Right atrium auricular region (tissue), 2 donors: ENCODE measurements around the gene SIRT4. TPM values are rescaled to one million over a fixed set of nuclear protein-coding genes. Genes with fewer than 3 reads are reported as not detected.
A peak's percentile ranks its signal among the peaks of the same experiment; 100 is the strongest.
"Not testable (repeated sequence)": the region's sequence is repeated elsewhere in the genome, so short reads cannot be mapped to it uniquely, and the experiment has no call there.

Source experiments
- DNase-seq: peaks from one replicate; pipeline ENCODE4 v3.0.0-alpha.2; 2019; ENCODE audit warnings: low spot score
- H3K27ac ChIP-seq, 2 donors: fragments of 200-600 bp; sonication (generic); 1 replicate in 1 of 2; 2 replicates in 1 of 2; pipeline ENCODE4 v1.5.1; 2016 to 2019
- H3K27me3 ChIP-seq, 2 donors: fragments of 200-600 bp; sonication (generic); one replicate each; pipeline versions ENCODE4 v1.5.1 to v1.6.0; 2017 to 2019
- H3K36me3 ChIP-seq: fragments of 200-600 bp; sonication (generic); one replicate; pipeline ENCODE4 v1.5.1; 2016
- H3K4me1 ChIP-seq, 2 donors: fragments of 200-600 bp; sonication (generic); one replicate each; pipeline versions ENCODE4 v1.5.1 to v1.6.0; 2017 to 2019
- H3K4me3 ChIP-seq, 2 donors: fragments of 200-600 bp; sonication (generic); 1 replicate in 1 of 2; 2 replicates in 1 of 2; pipeline ENCODE4 v1.5.1; 2017 to 2019; ENCODE audit warnings: mild to moderate bottlenecking in 1 of 2, moderate library complexity in 1 of 2
- H3K9me3 ChIP-seq, 2 donors: fragments of 200-600 bp; sonication (generic); one replicate each; pipeline ENCODE4 v1.5.1; 2019
- CTCF ChIP-seq, 2 donors: fragments of 200-600 bp; sonication (generic); IDR thresholded peaks; one replicate each; pipeline ENCODE4 v1.5.1; 2019; ENCODE audit warnings: antibody characterized with exemption in 2 of 2
- total RNA-seq, 2 donors: library from RNA; depleted of rRNA; stranded (reverse); fragments of >200 nt; gene quantifications; one replicate each; pipeline ENCODE4 v1.1.0, GENCODE V29; 2016

SIRT4 gene
- total RNA-seq, 2 donors from 2014 or later = 3.1 to 5.6 TPM

- Histone ChIP-seq H3K9me3 (no peaks in the 10 kb centered on the region), H3K36me3 (no peaks in the 10 kb centered on the region), H3K4me3 (no peak within 1 kb of the TSS), H3K4me1 (no peaks in the 10 kb centered on the region), H3K27ac (no peak within 1 kb of the TSS), H3K27me3 (no peaks in the 10 kb centered on the region)
- TF ChIP-seq CTCF (IDR thresholded peaks at IDR 0.05) = no peak
- DNase-seq = no peak
Observed at GRCh38 chr12:120327593-120327992, 25.5 kb downstream of the SIRT4 start, which contains the start of gene PLA2G1B. TSS of gene PLA2G1B (minus strand) at chr12:120327779. CDS start at chr12:120327753, 26 bp downstream.

- DNase-seq = no peak
- no peak for TF ChIP-seq CTCF (IDR thresholded peaks at IDR 0.05)
- Histone ChIP-seq H3K27ac (no peak overlapping the region), H3K9me3 (no peaks in the 10 kb centered on the region), H3K27me3 (no peaks in the 10 kb centered on the region), H3K4me3 (no peak overlapping the region), H3K36me3 (no peaks in the 10 kb centered on the region), H3K4me1 (no peaks in the 10 kb centered on the region)
Observed at GRCh38 chr12:120328228-120328627, 26.1 kb downstream of the SIRT4 start.

- TF ChIP-seq CTCF (IDR thresholded peaks at IDR 0.05) = no peak
- H3K4me3 ChIP-seq = no peak overlapping the region
- DNase-seq = no peak
- no peak overlapping the region for H3K27ac ChIP-seq
- no peaks in the 10 kb centered on the region for H3K4me1 ChIP-seq
- no peaks in the 10 kb centered on the region for H3K9me3 ChIP-seq
- H3K36me3 ChIP-seq = no peaks in the 10 kb centered on the region
- H3K27me3 ChIP-seq = no peaks in the 10 kb centered on the region
Observed at GRCh38 chr12:120331390-120331789, 29.3 kb downstream of the SIRT4 start.

GRCh38 chr12:120332041-120332440 is 29.9 kb downstream of the SIRT4 start:
- H3K36me3 ChIP-seq = no peaks in the 10 kb centered on the region
- no peak for DNase-seq
- no peaks in the 10 kb centered on the region for H3K4me1 ChIP-seq
- no peak overlapping the region for H3K4me3 ChIP-seq
- TF ChIP-seq CTCF (IDR thresholded peaks at IDR 0.05) = no peak
- H3K27me3 ChIP-seq = no peaks in the 10 kb centered on the region
- no peaks in the 10 kb centered on the region for H3K9me3 ChIP-seq
- H3K27ac ChIP-seq = no peak overlapping the region

GRCh38 chr12:120332523-120332922 is 30.4 kb downstream of the SIRT4 start:
- Histone ChIP-seq H3K4me3 (no peak overlapping the region), H3K36me3 (no peaks in the 10 kb centered on the region), H3K27ac (no peak overlapping the region), H3K9me3 (no peaks in the 10 kb centered on the region), H3K27me3 (no peaks in the 10 kb centered on the region), H3K4me1 (no peaks in the 10 kb centered on the region)
- no peak for TF ChIP-seq CTCF (IDR thresholded peaks at IDR 0.05)
- DNase-seq = no peak

- H3K4me1 ChIP-seq, H3K9me3 ChIP-seq, H3K4me3 ChIP-seq, H3K27me3 ChIP-seq, H3K27ac ChIP-seq, H3K36me3 ChIP-seq: not testable (repeated sequence)
- peak; percentile 43 to 67 for TF ChIP-seq CTCF (IDR thresholded peaks at IDR 0.05)
- peak; percentile 61 for DNase-seq
Observed at GRCh38 chr12:120335447-120335846, 33.3 kb downstream of the SIRT4 start.

GRCh38 chr12:120336392-120336791 is 34.3 kb downstream of the SIRT4 start:
- DNase-seq, H3K9me3 ChIP-seq, H3K36me3 ChIP-seq, H3K4me1 ChIP-seq, H3K4me3 ChIP-seq, H3K27ac ChIP-seq, H3K27me3 ChIP-seq: not testable (repeated sequence)
